Parathyroid adenoma (tissue), 2 donors: ENCODE results near the gene HYPK.

ENCODE experiments used
- H2AFZ ChIP-seq: fragments of 300-600 bp; sonication (generic); one replicate; pipeline ENCODE4 v1.7.0; 2017; ENCODE audit warnings: antibody characterized with exemption, mild to moderate bottlenecking
- H3K27ac ChIP-seq: fragments of 300-600 bp; sonication (generic); one replicate; pipeline ENCODE4 v1.7.0; 2017
- H3K27me3 ChIP-seq: fragments of 300-600 bp; sonication (generic); one replicate; pipeline ENCODE4 v1.7.0; 2017; ENCODE audit warnings: low read length; ENCODE audit not compliant: control insufficient read depth, insufficient read depth
- H3K36me3 ChIP-seq: fragments of 300-600 bp; sonication (generic); one replicate; pipeline ENCODE4 v1.7.0; 2017; ENCODE audit warnings: low read length; ENCODE audit not compliant: control insufficient read depth, insufficient read depth
- H3K4me1 ChIP-seq: fragments of 300-600 bp; sonication (generic); one replicate; pipeline ENCODE4 v1.7.0; 2017; ENCODE audit warnings: control low read depth
- H3K4me2 ChIP-seq: fragments of 300-600 bp; sonication (generic); one replicate; pipeline ENCODE4 v1.7.0; 2017; ENCODE audit warnings: low read length
- H3K4me3 ChIP-seq: fragments of 300-600 bp; sonication (generic); one replicate; pipeline ENCODE4 v1.7.0; 2017; ENCODE audit warnings: low read depth, low read length
- H3K79me2 ChIP-seq: fragments of 300-600 bp; sonication (generic); one replicate; pipeline ENCODE4 v1.7.0; 2017; ENCODE audit warnings: control low read depth
- H3K9ac ChIP-seq: fragments of 300-600 bp; sonication (generic); one replicate; pipeline ENCODE4 v1.7.0; 2017; ENCODE audit warnings: mild to moderate bottlenecking
- H3K9me3 ChIP-seq: fragments of 300-600 bp; sonication (generic); one replicate; pipeline ENCODE4 v1.7.0; 2017; ENCODE audit warnings: low read length; ENCODE audit not compliant: control insufficient read depth
- CTCF ChIP-seq: fragments of 300-600 bp; sonication (generic); IDR thresholded peaks from one replicate; pipeline ENCODE4 v1.7.0; 2017; ENCODE audit warnings: antibody characterized with exemption, mild to moderate bottlenecking
- donor health status: primary hyperparathyroidism.

HYPK gene

GRCh38 chr15:43776101-43776717, 24.2 kb upstream of the HYPK start:
- peak overlapping the region; percentile 93 for H2AFZ ChIP-seq
- no peak overlapping the region for H3K27ac ChIP-seq
- no peaks in the 10 kb centered on the region for H3K27me3 ChIP-seq
- no peak overlapping the region for H3K9ac ChIP-seq
- H3K79me2 ChIP-seq, result no peaks in the 10 kb centered on the region
- no peaks in the 10 kb centered on the region for H3K9me3 ChIP-seq
- H3K4me2 ChIP-seq, result no peak overlapping the region
- TF ChIP-seq CTCF, result no peak
- H3K4me1 ChIP-seq, result no peaks in the 10 kb centered on the region
- peak overlapping the region; percentile 79 for H3K4me3 ChIP-seq
- no peaks in the 10 kb centered on the region for H3K36me3 ChIP-seq

GRCh38 chr15:43776718-43777266, 23.6 kb upstream of the HYPK start, which contains the start of gene ELL3:
Gene ELL3 (minus strand): TSS chr15:43776966. CDS start chr15:43776901, 65 bp downstream.
- H2AFZ ChIP-seq, result peak within 1 kb of the TSS; percentile 93
- H3K79me2 ChIP-seq, result no peaks in the 10 kb centered on the region
- no peaks in the 10 kb centered on the region for H3K9me3 ChIP-seq
- H3K4me1 ChIP-seq, result no peaks in the 10 kb centered on the region
- H3K4me3 ChIP-seq, result peak within 1 kb of the TSS; percentile 79
- no peaks in the 10 kb centered on the region for H3K27me3 ChIP-seq
- peak within 1 kb of the TSS; percentile 93 for H3K4me2 ChIP-seq
- H3K9ac ChIP-seq, result no peak within 1 kb of the TSS
- H3K27ac ChIP-seq, result peak within 1 kb of the TSS; percentile 60
- H3K36me3 ChIP-seq, result no peaks in the 10 kb centered on the region
- TF ChIP-seq CTCF, result no peak

GRCh38 chr15:43777267-43777914, 23.0 kb upstream of the HYPK start:
- Histone ChIP-seq H3K79me2 (no peaks in the 10 kb centered on the region), H3K4me2 (peak overlapping the region; percentile 93), H2AFZ (peak overlapping the region; percentile 93), H3K36me3 (no peaks in the 10 kb centered on the region), H3K27me3 (no peaks in the 10 kb centered on the region), H3K9me3 (no peaks in the 10 kb centered on the region), H3K4me1 (no peaks in the 10 kb centered on the region), H3K27ac (peak overlapping the region; percentile 60), H3K4me3 (peak overlapping the region; percentile 79), H3K9ac (no peak overlapping the region)
- TF ChIP-seq CTCF, result peak; percentile 50

GRCh38 chr15:43779016-43779415, 21.4 kb upstream of the HYPK start:
- Histone ChIP-seq H3K9me3 (no peaks in the 10 kb centered on the region), H3K27me3 (no peaks in the 10 kb centered on the region), H2AFZ (no peak overlapping the region), H3K4me3 (no peak overlapping the region), H3K79me2 (no peaks in the 10 kb centered on the region), H3K4me2 (no peak overlapping the region), H3K4me1 (no peaks in the 10 kb centered on the region), H3K27ac (no peak overlapping the region), H3K9ac (no peak overlapping the region), H3K36me3 (no peaks in the 10 kb centered on the region)
- TF ChIP-seq CTCF, result no peak
